Neural progenitor cell (in vitro differentiated cells): ENCODE data around the gene GPR34.

Source experiments
- CTCF ChIP-seq: fragments of 200-600 bp; sonication (generic); IDR thresholded peaks from 2 replicates; pipeline ENCODE4 v1.5.1; 2017; ENCODE audit warnings: antibody characterized with exemption, mild to moderate bottlenecking
- EZH2 ChIP-seq: fragments of 200-600 bp; sonication (generic); IDR thresholded peaks from 2 replicates; pipeline ENCODE4 v1.6.1; 2017; ENCODE audit warnings: antibody characterized with exemption, mild to moderate bottlenecking, moderate library complexity

- TF ChIP-seq CTCF = no peak
- no peak for TF ChIP-seq EZH2
Measured at GRCh38 chrX:41732260-41732659, 43.5 kb downstream of the GPR34 start.
